ENCODE data around the gene NKIRAS2.

NKIRAS2 gene

DNA sequence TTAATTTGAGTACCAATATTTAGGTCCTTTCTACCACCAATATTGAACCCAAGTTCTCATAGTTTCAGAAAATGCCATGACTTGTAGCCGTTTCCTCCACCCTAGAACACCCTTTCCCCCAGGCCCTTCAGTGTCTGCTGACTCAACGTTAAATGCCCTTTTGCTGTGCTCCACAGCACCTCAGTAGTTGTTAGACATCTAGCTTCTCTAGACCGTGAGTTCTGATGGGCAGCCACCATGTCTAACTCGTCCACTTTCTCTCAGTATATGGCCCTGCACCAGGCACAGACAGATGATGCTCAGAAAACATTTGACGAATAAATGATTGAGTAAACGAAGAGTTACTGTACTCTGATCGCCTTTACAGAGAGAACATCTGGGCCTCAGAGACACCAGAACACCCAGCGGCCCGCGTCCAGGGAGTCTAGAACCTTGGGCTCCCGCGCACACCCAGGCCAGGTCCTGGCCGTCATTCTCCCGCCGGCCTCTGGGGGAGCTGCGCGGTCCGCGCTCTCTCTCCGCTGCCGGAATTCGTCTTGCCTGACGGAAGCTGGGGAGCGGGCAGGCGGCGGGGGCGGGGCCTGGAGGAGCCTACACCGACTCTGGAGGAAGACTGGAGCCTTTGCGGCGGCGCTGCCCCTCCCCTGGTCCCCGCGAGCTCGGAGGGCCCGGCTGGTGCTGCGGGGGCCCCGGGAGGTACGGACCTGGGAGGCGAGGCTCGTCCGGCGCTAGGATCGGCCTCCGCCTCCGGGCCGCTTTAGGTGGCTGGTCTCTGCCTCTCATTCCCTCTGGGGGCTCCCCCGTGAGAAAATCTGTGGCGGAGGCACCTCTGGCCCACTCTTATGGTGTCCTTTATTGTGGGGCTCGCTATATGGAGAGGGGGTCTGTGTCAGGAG is at the start of gene NKIRAS2:
Gene NKIRAS2 (plus strand): TSS at position 582 of the 896 bp plus-strand sequence. CDS start 1,488 bp downstream, outside the sequence.
- peak; percentile 84 to 86 for DNase-seq

GRCh38 chr17:41970901-41971331 is 49.0 kb upstream of the NKIRAS2 start:
- no peak for DNase-seq

DNA sequence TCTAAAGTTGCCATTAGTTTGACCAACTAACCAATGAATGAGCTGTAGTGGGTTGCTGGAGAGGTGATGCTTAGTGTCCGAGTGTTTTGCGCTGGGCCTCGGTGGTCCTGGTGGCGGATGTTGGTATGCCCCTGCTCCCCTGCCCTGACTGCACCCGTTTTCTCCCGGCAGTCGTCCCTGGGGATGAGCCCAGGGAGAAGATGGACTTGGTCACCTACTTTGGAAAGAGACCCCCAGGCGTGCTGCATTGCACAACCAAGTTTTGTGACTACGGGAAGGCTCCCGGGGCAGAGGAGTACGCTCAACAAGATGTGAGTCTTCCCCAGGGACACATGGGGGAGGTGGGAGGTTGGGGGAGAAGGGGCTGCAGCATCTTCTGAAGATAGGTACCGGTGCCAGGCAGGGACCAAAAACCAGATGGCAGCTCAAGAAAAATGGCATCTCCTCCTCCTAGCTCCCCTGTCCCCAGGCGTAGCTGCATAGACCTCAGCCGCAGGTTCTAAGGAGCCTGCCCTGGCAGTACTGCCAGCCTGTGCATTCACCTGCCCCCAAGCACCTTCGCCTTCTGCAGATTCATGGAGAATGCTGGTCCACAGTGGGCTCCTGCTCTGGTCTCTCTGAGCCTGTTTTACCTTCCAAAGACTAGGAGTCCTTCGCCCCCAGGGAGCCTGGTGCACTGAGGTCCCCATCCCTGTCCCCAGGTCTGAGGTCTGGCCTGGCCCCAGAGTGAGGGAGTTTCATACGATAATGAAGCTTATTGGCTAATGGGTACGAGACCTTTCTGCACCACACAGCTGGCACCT is 48.0 kb upstream of the NKIRAS2 start:
- no peak for DNase-seq

DNA sequence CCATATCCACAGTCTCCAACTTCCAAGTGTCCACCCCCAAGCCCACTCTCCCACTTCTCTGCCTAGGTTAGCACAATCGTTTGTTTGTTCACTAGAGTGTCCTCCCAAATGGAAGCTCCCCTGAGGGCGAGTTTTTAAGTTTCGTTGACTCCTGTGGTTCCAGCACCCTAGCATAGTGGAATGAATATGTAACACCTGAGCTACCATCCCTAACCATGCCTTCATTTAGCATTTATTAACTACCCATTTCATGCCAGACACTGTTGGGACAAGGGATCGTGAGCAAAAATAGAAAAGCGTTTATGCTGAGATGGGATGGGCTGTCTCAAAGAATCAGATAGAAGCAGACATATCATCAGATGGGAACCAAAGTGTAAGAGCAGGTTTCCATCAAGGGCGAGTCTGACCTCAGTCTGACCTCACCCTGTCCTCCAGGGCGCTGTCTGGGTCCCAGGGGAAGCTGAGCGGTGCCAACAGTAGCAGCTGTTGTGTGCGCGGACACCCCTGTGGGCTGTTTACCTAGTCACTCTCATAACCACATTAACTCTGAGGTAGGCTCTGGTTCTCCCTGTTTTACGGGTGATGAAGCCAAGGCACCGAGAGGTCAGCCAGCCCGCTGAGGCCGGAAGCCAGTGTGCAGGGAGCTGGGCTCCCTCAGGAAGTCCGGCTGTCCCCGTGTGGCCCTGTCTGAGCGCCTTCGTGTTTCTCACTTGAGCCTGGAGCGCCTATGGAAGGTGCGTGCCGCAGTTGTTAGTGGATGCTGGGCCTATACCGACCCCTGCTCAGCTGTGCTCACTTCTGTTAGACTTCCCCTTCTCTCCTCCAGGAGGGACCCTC is 47.1 kb upstream of the NKIRAS2 start:
- no peak for DNase-seq

DNA sequence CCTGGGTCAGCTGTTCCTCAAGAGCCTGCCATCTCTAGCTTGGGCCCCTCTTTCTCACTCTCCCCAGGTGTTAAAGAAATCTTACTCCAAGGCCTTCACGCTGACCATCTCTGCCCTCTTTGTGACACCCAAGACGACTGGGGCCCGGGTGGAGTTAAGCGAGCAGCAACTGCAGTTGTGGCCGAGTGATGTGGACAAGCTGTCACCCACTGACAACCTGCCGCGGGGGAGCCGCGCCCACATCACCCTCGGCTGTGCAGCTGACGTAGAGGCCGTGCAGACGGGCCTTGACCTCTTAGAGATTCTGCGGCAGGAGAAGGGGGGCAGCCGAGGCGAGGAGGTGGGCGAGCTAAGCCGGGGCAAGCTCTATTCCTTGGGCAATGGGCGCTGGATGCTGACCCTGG is 46.5 kb upstream of the NKIRAS2 start:
- DNase-seq: no peak

DNA sequence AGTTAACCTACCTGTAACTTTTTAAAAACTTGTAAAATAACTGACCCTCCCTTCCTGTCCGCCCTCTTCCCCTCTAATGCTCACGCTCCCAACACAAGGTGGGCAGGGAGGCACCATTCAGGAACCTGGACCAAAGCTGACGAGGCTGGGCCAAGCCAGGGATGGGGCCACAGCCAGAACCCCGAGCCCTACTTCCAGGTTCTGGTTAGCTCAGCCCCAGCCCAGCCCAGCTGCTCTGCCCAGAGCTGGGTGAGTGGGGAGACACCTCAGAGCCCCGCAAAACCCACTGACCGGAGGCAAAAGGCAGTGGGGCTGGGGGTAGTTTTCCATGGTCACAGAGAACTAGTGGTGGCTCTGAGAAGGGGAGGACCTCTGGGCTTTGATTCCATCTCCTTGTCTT is 45.9 kb upstream of the NKIRAS2 start:
- no peak for DNase-seq

DNA sequence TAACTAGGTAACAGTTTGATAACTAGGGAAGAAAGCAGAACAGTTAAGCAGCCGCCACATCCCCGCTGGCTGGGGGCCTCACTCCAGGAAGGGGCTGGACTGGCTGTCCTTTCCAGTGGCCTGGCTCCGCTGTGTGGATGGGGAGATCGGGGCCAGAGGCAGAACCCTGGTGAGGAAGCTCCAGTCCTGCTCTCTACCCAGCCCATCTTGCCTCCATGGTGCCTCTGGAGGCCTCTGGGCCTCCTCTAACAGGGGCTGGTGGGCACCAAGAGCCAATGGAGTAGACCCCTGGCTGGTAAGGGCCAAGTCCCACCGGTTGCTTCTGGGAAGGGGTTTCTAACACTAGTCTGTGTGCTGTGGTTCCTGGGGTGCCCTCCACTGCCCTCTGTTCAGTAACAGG is 45.2 kb upstream of the NKIRAS2 start:
- no peak for DNase-seq

GRCh38 chr17:41975099-41976083 is 44.5 kb upstream of the NKIRAS2 start:
- peak; percentile 81 to 82 for DNase-seq

DNA sequence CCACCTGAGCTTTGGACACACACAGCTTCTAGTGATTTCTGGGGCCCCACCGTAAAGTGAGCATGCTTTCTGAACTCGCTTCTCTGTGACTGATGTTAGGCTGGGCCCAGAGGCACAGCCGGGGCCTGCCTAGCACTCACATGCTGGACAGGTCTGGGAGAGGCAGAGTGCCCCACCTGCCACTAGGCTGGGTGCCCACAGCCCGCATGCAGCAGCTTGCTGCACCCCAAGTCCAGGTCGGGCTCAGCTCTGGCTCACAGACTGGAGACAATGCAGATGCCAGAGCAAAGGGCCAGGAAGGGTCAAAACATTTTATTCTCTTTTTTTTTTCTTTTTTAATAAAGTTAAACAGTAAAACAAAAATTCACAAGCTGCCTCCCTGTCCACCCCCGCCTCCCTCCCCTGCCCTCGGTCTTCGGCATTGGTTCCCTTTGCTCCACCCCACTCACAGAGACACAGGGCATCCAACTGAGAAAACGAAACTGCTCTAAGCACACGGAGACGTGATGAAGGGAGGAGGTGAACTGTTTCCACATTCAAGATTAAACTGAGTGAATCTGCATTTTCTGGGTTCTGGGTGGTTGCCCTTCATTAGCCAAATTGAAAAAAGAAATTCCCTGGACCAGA is 43.6 kb upstream of the NKIRAS2 start:
- no peak for DNase-seq

- DNase-seq: no peak
These were observed 41.9 kb upstream of the NKIRAS2 start for GRCh38 chr17:41977991-41978390.

- no peak for DNase-seq
These were observed 37.7 kb upstream of the NKIRAS2 start for GRCh38 chr17:41982026-41982760.

GRCh38 chr17:41984454-41984853 is 35.4 kb upstream of the NKIRAS2 start:
- no peak for DNase-seq

DNA sequence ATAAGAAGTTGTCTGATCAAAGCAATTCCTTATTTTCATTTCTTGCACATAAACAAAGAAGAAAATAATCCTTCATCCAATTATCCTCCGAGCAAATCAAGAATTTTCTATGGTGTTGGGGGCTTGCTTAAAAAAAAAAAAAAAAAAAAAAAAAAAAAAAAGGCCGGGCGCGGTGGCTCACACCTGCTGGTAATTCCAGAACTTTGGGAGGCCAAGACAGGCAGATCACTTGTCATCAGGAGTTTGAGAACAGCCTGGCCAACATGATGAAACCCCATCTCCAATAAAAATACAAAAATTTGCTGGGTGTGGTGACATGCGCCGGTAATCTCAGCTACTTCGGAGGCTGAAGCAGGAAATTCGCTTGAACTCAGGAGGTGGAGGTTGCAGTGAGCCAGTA is 34.0 kb upstream of the NKIRAS2 start:
- no peak for DNase-seq

DNA sequence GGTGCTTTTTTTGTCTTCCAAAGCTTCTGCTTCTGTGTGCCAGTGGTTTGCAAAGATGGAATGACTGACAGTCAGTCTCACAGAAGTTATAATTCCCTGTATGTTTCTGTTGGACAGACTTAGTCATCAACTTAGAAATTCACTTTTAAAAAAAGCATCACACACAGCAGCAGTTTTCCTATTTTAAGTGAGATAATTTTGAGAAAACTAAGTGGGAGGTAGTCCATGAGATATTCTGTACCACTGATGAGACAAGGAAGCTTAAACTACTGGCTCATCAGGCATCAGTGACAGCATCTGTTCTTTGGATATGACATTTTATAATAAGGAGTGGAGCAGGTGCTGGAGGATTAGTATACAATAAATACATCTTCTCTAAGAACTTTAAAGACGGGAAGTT is 33.3 kb upstream of the NKIRAS2 start:
- no peak for DNase-seq

- DNase-seq: no peak
These were observed 32.2 kb upstream of the NKIRAS2 start for GRCh38 chr17:41987642-41988041.

DNA sequence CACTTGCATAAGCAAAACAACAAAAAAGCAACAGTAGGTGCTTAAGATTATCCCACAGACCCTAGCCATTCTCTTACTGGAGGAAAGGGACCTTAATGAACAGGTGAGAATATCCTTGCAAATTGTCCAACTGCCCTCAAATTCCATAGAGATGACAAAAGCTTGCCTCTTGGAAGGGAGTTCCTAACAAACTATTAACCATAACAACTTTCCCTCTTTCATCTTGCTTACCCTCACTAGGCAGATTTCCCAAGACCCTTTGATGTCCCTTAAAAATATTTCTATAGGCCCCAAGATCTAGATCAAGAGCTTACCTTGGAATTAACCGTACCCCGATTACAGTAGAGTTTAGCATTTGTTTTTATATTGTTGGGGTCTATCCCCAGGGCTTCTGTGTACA is 31.5 kb upstream of the NKIRAS2 start:
- DNase-seq: no peak

GRCh38 chr17:41989702-41990419 is 30.0 kb upstream of the NKIRAS2 start:
- DNase-seq: no peak

DNA sequence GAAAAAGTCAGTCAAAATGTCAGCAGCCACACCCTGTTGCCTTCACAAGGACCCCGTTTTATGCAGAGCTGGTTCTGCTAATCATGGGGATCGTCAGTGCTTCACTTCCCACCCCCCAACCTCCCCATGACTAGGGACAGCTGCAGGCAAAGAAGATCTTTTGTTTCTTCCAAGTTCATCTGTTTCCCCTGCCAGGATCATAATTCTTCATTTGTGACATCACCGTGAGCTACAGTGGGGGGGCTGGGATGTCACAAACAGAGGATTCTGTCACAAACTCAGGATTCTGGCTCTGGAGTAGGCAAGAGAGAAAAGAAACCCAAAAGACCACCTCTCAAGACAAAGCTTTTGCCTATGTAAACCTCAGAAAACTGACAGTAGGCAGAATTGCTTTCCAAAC is 27.3 kb upstream of the NKIRAS2 start:
- peak; percentile 78 to 84 for DNase-seq

- DNase-seq: no peak
These were observed 23.1 kb upstream of the NKIRAS2 start for GRCh38 chr17:41996855-41997164.

- DNase-seq: no peak
These were observed 21.4 kb upstream of the NKIRAS2 start for GRCh38 chr17:41998497-41998896.

All from hippocampal formation (tissue), 2 donors.